DOHH2 (cell line): ENCODE data around the gene AQP12A.

Experiments
- CTCF ChIP-seq: fragments of 200-600 bp; sonication (generic); IDR thresholded peaks from one replicate; pipeline ENCODE4 v1.5.1; 2014; ENCODE audit warnings: antibody characterized with exemption, mild to moderate bottlenecking, low read depth, low read length; ENCODE audit not compliant: poor library complexity, severe bottlenecking
- EZH2phosphoT487 ChIP-seq: fragments of 200-600 bp; sonication (generic); IDR thresholded peaks from 2 replicates; pipeline ENCODE4 v1.6.1; 2017; ENCODE audit warnings: borderline replicate concordance, mild to moderate bottlenecking, antibody characterized with exemption, low read length, moderate library complexity, mixed read lengths

GRCh38 chr2:240725671-240726070 lies 34.0 kb downstream of the AQP12A start:
- TF ChIP-seq CTCF (no peak), EZH2phosphoT487 (no peak)
